DMS53 treated with DMSO at 0.1 percent for 48 hours (cell line): ENCODE results near the gene IFNK.

ENCODE experiments used
- DNase-seq: peaks from one replicate; lab custom pipeline; 2025; ENCODE audit not compliant: unreplicated experiment; lab: John Stamatoyannopoulos, UW

IFNK gene

DNA sequence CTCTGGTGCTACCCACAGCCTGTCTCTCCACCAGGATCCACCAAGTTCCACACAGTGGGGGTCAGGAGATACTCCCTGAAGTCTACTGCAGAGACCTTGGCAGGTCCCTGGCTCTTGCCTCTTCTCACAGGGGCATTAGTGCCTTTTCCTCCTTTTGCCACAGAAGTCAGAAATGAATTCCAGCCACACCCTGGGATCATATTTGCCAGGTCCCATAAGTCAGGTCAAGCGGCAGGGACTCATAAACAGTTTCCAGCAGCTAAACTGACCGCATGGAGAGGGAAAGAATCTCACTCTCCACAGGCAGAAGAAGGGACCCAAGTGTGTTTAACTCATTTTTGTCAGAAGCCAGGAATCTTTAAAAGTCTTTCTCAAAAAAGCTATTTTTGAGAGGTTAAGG, 13.3 kb upstream of the IFNK start:
- DNase-seq: no peak

DNA sequence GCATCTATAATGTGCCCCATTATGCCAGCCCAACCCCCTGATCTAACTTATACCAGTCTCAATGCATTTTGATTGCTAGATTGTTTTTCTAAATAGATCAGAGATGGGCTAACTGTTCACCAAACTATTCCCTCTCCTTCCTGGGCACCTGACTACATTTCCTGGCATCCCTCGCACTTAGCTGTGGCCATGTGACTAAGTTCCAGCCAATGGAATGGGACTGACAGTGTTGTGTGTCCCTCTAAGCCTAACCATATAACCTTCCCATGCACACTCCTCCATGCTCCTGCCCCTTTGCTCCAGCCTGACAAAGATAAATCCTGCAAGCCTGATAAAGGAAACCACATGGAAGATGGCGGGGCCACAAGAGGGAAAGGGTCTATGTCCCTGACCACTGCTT, 12.3 kb upstream of the IFNK start:
- no peak for DNase-seq

DNA sequence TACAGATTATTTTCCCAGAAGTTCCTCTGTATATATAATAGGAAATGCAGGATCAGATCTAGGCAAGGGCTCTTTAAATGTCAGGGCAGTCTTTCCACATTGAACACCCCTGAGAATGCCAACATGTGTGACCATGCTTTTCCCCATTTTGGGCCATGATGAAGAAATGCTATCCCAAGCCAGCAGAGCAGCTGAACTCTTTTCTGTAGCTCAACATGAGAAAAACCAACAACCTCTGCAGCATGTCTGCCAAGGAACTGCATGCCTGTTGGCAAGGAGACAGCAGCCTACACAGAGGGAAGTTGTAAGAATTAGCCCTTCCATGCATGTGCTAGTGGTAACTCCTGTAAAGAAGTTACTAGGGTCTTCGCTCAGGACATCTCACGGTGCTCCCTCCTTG, 9.5 kb upstream of the IFNK start:
- DNase-seq: no peak

DNA sequence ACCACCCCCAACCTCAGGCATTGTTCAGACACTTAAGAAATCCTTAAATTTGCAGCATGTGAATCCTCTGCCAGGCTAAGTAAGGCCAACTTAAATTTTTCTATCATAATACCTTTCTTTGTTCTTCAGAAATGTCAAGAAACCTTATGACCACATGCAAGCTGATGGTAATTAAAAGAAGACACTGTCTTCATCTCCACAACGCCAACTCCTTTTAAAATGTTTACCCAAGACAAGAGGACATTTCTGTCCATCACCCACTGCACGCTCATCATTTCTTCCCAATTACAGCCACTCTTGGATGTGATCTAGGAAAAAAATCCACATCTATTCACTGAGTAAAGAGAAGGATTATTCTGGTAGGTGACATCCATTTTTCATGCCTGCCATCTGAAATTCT, 6.1 kb upstream of the IFNK start:
- no peak for DNase-seq

DNA sequence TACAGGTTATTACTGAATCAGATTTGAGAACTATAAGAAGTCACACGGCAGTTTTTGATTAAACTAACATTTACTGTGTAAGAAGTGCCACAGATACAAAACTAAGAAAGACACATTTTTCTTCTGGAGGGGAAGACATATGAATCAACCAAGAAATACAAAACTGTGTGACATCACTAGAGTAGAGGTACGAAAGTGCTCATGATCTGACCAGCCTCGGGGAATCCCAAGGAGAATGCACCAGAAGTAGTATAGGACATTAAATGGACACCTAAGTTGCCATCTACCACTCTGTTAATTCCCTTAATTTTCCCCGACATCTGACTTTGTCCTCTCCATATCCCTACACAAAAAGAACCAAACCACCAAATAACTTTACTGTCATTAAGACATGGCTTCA, 5.3 kb upstream of the IFNK start:
- DNase-seq: no peak

DNA sequence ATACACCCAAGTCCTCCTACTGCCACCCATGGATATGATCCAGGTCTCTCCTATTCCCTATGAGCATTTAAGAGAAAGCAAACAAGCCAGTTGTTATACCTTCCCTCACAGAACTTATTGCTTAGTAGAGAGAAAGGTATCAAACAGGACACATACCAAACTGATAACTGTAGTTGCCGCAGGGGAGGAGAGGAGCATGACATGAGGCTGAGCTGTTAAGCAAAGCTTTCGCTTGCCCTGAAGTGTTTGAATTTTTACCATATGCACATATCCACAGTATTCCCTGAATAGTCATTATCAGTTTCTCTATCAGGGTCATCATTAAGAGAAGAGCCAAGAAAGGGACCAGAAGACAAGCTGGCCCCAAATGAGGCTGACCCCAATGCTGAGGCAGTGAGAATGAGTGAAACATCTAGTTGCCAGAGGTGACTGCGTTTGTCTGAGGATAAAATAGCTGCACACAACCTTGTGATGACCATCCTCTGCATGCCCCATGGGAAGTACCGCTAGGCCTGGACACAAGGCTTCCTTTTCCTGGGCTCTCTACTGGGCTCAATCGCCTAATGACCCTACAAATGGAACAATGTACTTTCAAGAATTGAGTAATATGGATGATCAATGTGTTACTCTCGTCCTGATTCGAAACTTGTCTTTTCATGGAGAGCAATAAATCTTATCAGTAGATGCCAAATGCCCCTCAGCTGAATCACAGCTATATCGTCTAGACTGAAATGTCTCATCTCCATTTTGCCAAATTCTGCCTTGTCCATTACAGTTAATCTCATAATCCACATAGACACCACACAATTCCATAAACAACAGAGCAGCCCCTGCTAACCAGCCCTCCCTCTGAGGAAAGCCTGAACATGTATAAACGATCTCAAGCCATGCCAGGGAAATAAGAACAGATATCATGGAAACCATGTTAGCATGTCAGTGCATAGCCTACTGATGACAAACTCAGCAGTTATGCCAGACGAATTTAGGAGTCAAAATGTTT, 4.3 kb upstream of the IFNK start:
- no peak for DNase-seq

DNA sequence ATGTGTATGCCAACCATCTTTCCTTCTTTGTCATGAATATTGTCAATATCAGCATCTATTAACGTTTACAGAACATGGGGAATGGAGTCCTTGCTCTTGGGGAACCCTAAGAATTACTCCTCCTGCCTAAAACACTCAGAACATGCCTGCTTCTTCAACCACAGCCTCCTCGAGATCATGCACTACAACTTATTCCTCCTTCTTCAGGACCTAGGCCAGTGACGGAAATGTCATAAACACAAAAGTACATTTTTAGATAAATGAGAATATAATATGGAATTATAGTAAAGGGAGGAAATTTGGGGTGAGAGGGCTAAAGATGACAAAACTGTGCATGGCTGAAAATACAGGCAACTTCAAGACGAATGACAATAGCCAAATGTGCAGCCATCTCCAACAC, 3.1 kb upstream of the IFNK start:
- DNase-seq: no peak

DNA sequence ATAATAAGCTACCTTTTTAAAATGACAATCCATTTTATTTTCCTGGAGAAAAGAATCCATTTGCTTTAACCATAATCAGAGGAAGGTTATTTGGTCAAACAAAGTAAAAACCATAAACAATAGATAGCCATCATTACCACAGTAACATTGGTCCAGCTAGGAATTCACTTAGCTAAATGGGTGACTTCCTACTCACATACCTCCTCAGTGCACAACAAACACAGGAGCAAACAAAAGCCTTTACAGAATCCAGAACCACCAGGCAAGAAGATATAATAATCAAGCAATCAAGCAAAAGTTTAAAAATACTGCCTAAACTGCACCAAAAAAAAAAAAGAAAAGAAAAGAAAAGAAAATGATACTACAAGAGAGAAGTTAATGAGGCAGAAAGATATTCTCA, 949 bp upstream of the IFNK start:
- DNase-seq: no peak

DNA sequence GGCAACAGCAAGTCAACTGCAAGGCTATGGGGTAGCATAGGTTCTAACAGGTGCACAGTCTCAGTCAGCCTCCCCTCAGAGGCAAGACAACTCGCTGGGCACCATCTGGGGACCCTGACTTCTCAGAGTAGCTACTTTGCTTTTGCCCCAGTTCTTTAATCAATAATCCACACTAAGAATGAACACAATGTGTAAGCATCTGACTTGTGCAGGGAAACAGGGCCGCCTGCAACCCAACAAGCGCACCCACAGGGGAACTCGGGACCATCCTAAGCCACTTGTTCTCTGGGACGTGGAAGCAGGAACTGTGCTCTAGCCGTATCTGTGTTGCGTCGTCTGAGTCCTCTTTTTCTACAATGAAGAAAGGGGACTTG, 3.6 kb downstream of the IFNK start:
- no peak for DNase-seq

DNA sequence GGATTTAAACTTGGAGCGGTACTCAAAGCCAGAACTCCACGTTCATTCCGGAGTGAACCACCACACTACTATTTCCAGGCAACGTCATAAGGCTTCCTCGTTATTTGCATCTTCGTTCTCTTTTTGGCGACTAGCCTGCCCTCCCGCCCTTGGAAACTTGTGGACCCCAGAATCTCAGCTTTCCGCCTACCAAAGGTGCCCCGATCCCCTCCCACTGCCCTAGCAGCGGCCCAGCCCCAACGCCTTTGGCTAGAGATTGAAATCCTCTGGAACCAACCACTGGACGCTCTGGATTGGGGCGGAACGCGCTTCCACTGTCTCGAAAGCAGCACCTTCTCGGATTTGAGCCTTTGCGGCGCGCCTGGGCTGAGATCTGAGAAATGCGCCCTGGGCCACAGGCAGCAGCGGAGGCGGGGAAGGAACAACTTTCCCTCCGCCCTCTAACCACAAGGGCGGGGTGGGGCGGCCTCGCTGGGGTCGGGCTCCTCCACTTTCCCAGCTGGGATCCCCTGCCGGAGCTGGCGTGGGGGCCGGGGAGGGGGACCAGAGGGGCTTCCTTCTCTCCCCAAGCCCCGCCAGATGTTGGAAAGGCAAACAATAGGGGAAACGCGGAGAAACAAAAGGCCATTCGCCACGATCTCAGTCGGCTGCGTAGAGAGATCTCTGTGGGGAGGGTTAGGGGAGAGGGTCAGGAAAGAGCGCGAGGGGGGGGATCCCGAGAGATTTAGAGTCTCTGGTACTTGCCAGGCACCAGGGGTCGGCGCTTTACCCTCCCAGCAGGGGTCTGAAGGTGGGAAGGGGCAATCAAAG, 4.2 kb downstream of the IFNK start:
- no peak for DNase-seq

DNA sequence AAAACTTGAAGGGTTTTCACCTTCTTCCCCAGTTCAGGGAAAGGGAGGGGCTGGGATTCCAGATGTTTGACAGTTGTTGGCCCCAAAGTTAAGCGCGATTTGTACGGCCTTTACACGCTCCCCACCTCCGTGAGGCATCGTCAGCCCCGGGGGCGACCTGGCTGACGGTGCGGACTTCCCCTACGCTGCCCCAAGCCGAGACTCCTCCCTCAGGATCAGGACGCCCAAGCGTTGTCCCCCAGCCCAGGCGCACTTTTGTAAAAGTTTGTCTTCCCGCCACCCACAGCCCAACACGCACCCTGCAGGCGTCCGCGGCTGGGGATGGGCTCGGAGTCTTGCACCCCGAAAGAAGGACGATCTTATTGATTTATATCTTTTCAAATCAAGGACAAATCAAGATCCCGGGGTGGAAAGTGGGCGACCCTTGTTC, 4.8 kb downstream of the IFNK start:
- no peak for DNase-seq

DNA sequence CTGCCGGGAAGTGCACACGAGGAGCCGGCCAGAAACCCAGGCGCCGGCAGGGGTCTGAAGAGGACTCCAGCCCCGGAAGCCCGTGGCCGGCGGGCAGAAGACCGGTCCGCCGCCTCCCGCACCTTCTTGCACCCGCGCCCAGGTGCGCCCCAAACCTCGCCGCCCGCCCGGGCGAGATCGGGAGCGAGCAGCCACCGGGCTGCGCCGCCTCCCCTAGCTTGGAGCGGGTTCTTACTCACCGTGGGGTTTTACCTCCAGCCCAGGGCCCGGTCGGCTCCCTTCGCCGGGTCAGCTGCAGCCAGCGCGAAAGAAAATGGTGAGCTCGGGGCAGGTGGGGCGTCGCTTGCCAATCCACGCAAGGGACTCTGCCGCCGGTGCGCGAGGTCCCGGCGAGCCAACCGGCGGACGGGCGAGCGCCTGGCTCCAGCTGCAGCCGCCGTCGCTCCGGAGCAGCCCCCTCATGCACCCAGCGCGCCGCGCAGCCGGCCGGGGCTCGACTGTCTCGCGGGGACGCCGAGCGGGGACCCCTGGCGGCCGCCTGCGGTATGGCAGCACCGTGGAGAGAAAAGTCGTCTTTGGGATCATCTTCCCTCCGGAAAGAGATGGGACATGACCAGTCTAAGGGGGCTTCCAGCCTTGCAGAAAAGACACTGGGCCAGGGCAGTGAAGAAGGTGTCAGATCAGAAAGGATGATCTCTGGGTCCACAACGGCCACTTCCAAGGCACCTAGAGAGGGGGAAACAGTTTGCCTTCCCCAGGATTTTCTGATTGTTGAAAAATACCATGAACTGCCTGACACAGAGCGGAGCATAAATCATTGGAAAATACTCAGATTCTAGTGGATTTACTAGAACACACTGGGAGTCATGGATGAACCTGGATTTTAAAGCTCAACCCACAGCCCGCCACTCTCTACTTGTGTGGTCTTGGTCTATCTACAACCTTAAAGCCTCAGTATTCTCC, 5.5 kb downstream of the IFNK start, which contains the start of gene MOB3B:
Gene MOB3B, minus strand, starts transcription at position 499 of the 963 bp plus-strand sequence. CDS start 74,264 bp downstream, outside the sequence.
- DNase-seq: peak; percentile 18

DNA sequence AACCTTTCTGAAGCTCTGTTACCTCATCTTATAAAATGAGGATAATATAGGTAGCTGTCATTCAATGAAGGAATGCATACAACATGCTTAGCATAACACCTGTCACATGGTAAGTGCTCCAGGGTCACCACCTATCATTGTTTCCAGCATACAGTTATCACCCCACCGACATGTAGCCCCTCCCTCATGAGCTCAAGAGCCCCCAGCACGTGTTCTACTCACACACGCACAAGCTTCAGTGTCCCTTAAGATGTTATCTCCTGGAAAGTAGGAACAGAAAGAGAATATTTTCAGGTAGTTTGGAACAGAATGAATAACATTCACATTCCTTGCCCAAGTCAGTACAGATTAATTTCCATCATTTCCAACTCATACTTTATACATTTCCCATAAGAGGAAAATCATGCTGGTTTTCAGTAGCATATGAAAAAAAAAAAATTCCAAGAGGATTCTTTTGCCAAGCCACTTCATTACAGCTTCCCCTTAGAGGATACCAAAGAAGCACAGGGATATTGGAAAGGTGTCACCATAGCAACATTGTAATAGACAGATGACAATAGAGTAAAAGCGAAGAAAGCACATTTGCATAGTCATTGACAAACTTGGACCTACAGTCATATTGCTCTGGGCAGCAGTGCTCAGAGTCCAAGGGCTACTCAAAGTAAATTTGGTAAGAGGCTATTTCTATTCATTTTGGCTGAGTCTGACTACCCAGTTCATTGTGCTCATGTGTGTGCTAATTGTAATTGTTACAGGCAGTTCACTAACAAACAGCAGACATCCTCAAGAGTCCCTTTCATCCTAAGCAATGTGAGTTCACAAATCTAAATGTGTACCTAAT, 7.0 kb downstream of the IFNK start:
- no peak for DNase-seq

DNA sequence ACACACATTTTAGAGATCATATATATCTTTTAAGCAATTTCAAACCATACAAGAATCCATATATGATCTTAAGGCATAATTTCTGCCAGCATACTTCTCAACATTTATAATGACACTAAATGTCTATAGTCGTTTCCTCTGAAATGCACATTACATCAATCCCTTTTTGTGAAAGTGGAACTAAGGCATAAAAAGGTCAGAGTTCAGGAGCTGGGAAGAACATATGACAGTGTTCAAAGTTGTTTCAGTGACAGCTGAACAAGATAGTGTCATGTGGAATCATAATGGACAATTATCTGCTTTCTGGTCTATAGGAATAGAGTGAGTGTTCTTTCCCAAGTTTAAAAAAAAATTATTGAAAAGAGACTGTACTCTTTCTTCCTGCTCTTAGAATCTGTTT, 8.0 kb downstream of the IFNK start:
- DNase-seq: no peak

DNA sequence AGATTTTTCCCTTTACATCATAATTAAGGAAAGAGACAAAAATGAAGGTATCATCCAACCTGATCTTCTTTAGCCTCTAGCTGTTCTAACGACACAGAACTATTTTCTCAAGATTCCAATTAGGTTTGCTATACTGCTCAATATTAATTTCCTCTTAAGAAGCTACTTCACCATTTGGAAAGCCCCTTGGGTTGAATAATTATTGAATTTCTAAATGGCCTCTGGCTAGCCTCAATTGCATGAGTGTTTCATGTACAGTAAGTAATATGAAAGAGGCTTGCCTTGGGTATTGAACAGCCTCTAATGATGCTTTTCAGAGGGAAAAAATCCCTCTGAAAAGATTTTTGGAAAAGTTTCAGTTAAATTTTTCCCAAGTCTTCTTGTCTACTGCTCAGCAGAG, 9.2 kb downstream of the IFNK start:
- DNase-seq: no peak

DNA sequence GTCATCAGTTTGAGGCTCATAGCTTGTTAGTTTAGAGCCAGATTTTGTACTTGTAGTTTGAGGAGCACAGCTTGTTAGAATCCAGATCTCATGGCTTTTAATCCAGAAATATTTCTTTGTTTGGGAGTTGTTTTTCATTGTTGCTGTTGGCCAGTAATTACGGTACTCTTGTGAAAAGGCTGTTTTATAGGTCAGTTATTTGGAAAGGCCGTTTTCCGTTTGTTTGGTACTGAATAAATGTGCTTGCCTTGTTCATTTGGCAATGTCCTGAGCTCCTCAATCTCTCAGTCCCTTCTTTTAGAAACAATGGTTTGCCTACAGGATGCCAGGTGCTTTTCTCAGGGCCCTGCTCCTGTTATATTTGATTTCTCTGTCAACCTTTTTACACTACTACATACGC, 10.0 kb downstream of the IFNK start:
- DNase-seq: no peak

DNA sequence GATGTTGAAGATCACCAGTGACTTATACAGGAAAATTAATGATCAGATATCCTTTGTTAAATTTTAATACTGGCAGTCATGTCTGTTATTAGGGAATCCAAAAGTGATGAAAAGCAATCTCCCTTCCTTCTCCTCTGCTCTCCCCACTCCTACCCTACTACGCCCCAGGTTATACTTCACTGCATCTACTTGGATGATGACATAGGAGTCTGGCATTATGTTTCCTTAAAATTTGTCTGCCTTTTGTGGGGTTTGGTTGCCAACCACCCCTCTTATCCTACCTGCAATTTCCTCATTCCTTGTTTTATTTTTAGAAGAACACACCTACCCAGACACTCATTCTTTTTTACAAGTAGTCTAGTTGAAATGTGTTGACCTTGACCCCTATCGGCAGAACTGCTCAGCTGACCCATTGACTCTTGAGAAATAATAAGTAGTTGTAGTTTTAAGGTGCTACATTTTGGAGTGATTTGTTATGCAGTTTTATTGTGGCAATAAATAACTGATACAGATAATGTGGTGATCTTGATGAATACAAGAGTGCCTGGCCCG, 10.6 kb downstream of the IFNK start:
- DNase-seq: no peak

DNA sequence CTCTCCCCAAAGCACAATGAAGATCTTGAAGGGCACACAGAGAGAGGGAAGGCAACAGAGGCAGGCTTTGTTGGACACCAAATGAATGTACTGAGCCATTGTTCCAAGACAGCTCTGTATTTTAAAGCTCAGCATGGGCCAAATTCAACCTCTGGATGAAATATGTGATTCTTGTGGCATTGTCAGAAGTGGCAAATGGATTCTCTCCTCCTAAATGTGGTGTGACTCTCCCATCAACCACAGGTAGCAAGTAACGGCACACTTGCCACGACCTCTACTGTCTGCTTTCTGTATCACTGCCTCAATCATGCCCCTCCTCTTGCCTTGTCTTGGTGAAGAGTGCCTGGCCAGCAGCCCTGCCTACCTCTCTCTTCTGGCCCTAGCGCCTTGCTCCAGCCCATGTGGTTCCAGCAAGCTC, 11.6 kb downstream of the IFNK start:
- DNase-seq: no peak

DNA sequence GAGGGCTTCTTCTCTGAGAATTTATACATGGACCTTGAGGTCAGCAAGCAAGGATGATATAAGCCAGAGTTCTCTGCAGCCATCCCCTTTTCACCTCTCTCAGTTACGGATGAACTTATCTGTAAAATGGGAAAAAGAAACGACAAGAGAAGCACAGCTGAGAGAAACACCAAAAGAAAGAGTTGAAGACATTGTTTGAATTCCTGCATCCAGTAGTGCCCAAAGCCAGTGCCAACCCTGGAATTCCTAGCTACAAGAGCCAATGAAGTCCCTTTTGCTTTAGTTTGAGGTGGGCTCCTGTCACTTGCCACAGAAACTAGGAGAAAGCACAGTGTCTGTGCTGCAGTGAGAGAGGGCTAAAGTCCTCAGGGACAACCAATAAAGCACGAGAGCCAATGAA, 12.1 kb downstream of the IFNK start:
- no peak for DNase-seq

DNA sequence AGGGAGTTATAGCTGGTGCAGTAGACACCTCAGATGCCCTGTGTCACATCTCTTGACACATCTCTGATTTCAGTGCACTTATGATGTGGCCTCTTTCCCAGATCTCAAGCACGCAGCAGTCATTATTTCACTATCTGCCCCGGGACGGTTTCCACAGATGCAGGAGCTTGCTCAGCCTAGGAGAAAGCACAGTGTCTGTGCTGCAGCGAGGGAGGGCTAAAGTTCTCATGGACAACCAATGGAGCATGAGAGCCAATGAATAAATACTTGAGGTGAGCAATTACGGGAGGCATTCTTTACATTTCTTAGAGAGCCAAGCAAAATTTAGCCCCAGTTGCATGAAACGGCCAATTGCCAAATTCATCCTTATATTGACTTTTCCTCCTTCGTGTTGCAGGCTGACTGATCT, 12.9 kb downstream of the IFNK start:
- no peak for DNase-seq
